Lower leg skin (tissue), 3 donors: ENCODE results near the gene MARCHF6.

ENCODE experiments used
- CTCF ChIP-seq, 3 donors: fragments of 450-650 bp; IDR thresholded peaks; one replicate each; pipeline ENCODE4 v1.5.1; 2016; ENCODE audit warnings: antibody characterized with exemption in 3 of 3, mild to moderate bottlenecking in 3 of 3, moderate library complexity in 2 of 3
- POLR2A ChIP-seq, 2 donors: fragments of 450-650 bp; IDR thresholded peaks; one replicate each; pipeline ENCODE4 v1.6.1; 2016 to 2017; ENCODE audit warnings: antibody characterized with exemption in 2 of 2, mild to moderate bottlenecking in 1 of 2, moderate library complexity in 1 of 2

GRCh38 chr5:10329446-10329819 is 24.1 kb upstream of the MARCHF6 start:
- no peak for TF ChIP-seq CTCF (IDR thresholded peaks at IDR 0.05)
- no peak for TF ChIP-seq POLR2A (IDR thresholded peaks at IDR 0.05)
